T follicular helper cell (primary cell): Measurements from ENCODE around the gene KCNJ12.
"Not testable (repeated sequence)": the region's sequence is repeated elsewhere in the genome, so short reads cannot be mapped to it uniquely, and the experiment has no call there.

ENCODE experiments used
- DNase-seq: peaks from one replicate; pipeline ENCODE4 v3.0.0-alpha.2; 2020; ENCODE audit warnings: low read depth
- total RNA-seq, 2 experiments: gene quantifications; one replicate each; lab custom pipeline; 2026; lab: John Stamatoyannopoulos, UW

Gene KCNJ12
- 0 reads per million in 2 experiments for total RNA-seq

DNA sequence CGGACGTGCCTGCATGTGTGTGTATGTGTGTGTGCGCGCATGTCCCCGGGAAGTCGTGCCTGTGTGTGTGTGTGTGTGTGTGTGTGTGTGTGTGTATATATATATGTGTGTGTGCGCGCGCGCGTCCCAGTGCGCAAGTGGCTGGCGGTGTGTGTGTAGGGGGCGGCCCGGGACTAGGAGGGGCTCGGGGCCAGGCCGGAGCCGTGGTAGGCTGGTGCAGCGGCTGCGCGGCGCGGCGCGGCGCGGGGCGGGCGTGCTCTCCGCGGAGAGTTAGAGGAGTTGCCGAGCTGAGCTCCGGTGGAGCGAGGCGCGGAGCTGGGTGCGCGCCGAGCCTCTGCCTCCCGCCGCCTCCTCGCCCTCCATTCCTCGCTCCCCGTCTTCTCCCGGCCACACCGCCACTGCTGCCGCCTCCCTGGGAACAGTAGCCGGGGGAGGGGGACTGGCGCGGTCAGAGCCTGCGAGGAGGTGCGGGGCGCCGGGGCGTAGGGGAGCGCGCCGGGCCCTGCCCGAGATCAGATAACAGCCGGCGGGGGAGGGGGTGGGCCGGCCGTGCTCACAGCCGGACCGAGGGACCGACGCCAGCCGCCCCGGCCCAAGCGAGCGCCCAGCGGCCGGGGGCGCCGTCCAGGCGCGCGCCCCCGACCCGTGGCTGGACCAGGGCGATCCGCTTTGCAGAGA, at the start of gene KCNJ12:
KCNJ12 (plus strand) TSS at position 277 of the 678 bp plus-strand sequence. CDS start 38,986 bp downstream, outside the sequence.
- DNase-seq = no peak

DNA sequence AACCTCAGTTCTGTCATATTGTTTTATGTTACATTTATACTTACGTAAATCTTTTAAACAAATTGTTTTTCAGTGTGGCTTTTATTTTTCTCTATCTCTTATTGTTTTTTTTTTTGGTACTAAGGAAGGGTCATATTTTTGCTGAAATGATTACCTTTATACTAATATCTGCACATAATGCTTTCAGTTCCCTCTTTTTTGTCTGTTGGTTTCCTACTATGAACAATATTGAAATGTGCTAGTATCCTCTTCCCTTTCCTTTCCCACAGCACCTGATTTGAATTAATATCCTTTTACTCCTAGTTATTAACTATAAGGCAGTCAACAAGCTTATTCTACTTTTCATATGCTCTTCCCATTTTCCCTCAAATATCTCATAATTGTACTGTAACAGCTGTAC, 48.2 kb upstream of the KCNJ12 start:
- not testable (repeated sequence) for DNase-seq

DNA sequence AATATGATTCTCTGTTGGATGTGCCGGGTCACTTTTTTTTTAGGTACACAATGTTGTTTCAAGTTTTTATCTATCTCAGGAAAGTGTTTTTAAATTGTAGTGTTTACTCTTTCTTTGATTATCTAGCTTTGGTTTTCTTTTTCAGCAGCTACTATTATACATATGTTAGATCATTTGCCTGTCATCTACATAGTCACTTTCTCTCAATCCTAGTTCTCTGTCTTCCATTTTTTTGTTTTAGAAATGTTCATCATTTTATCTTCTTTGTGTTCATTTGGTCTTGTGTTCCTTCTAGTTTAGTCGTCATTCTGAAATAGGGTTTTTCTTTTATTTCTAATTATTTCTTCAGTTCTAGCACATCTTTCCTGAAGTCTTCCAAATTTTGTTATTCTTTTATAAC, 47.4 kb upstream of the KCNJ12 start:
- not testable (repeated sequence) for DNase-seq

DNA sequence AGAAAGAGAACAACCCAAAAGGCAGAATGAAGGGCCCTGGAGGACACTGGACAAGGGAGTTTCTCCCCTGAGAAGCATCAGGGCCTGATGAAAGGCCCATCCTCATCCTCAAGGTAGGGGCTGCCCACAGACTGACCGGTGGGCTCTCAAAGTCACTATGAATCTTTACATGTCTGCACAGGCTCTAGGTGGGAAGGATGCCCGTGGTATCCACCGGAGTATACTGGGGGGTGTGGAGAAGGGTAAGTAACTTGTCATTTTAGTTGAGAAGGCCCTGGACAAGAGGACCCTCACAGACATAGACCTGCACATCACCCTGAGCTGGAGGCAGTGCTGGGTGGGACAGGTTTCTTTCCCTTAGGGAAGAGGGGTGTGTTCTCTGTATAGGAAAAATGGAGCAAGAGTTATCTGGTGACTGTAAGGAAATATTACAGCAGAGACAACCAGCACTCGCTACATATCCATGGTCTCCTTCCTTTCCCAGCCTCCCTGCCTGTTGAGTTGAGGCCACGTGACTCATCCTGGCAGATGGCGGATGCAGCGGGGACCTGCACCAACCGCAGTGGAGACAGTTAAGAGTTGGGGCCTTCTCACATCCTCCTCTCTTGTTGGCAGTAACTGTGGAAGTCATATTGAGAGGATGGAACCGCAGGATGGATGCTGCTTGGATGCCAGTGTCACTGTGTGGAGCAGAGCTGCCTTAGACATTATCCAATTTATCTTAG, 45.6 kb upstream of the KCNJ12 start:
- no peak for DNase-seq

DNA sequence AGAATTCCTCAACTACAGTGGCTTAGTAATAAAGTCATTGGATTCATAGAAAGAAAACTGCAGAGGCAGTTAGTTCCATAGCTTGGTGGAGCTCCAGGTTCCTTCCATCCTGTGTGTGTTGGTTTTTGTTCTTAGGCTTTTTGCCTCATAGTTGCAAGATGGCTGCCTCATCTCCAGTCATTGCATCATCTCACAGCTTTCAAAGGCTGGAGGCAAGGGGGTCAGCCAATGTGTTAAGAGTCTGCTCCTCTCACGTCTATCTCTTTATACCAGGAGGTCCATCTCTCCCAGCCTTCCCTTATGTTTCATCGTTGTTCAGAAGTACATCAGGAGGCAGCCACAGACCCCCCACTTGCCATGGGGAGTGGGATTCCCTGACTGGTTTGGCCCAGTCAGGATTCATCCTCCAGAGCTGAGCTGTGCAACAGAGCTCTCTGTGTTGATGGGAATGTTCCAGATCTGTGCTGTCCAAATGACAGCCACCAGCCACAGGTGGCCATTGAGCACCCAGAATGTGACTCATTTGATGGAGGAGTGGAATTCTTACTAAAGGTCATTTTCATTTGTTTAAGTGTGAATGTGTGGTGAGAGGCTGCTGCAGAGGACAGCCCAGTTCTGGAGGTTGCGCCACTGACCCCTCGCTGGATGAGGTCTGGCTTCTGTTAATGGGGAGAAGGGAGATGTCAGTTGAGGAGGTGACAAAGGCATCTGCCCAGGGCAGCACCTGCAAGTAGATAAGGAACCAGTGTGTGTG, 39.4 kb upstream of the KCNJ12 start:
- not testable (repeated sequence) for DNase-seq

DNA sequence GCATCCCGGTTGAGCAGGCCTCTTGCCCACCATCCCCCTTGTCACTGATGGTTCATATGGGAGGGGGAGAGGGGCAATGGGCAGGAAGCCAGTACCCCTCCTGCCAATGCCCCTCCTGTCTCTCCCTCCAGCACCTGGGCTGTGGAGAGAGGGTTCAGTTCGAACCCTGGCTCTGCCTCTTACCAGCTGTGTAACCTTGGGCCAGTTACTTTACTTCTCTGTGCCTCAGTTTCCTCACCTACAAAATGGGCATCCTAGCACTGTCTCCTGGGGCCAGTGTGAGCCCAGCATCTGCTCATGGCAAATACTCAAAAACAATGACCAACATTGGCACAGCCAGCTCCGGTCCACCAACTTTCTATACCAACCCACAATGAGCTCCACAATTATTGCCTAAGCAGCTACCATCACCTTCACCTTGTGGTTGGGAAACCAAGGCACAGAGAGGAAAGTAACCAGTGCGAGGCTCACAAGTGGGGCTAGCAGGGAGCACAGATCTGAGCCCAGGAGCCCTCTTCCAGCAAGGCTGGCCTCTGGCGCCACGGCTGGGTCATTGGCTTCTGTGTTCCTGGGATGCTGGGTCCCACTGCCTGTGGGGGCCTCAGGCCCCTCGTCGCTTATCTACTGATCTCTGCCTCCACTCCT, 38.1 kb upstream of the KCNJ12 start:
- not testable (repeated sequence) for DNase-seq

DNA sequence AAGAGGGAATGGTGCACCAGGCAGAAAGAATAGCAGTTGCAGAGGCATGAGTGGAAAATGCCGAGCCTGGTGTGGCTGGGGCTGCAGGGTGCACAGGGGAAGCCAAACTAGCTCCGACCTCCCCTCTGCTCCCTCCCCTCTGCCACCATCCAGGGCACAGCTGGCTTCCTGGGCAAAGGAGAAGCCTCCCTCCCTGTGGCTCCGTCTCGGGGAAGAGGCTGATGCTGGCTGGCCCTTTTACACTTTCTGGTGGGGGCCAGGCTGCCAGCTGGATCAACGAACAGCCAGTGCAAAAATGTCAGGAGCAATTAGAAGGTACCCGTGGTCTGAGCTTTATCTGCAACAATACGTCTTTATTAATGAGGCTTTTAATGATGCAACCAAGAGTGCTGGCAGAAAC, 37.1 kb upstream of the KCNJ12 start:
- no peak for DNase-seq

DNA sequence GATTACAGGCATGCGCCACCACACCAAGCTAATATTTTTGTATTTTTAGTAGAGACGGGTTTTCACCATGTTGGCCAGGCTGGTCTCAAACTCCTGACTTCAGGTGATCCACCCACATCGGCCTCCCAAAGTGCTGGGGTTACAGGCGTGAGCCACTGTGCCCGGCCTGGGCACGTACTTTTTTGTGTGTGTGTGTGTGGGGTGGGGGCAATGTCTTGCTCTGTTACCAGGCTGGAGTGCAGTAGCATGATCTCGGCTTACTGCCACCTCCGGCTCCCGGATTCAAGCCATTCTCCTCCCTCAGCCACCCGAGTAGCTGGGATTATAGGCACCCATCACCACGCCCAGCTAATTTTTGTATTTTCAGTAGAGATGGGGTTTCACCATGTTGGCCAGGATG, 36.6 kb upstream of the KCNJ12 start:
- not testable (repeated sequence) for DNase-seq

DNA sequence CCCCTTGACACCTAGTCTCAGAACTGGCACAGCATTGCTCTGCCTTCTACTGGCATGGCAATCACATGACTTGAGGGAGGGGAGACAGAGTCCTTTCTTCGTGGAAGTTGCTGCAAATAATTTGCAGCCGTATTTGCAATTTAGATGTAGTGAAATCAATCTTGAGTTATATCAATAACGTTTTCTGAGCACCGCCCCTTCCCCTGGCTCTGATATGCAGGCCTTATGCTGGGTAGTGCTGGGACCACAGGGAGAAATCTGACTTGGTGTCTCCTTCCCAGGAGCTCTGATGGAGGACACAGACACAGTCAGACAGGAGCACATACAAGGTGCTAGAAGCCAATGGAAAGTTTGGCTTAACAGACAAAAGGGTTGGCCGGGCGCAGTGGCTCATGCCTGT, 35.8 kb upstream of the KCNJ12 start:
- DNase-seq = not testable (repeated sequence)

DNA sequence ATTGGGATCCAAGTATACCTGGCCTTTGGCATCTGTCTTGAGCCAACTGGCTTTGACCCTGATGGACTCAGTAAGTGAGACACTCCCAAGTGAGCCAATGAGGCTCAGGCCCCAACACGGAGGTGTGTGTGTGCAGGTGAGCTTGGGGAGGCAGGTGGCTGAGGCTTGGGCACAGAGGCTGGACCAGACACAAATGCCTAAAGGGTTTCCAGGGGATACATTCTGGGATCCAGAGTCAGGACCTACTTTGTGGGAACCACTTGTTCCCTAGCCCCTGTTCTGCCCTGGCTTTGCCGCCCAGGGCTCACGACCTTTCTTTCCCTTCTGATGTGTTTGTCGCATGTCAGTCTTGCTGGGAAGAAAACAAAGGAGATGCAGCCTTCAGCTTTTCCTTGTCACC, 34.9 kb upstream of the KCNJ12 start:
- not testable (repeated sequence) for DNase-seq

DNA sequence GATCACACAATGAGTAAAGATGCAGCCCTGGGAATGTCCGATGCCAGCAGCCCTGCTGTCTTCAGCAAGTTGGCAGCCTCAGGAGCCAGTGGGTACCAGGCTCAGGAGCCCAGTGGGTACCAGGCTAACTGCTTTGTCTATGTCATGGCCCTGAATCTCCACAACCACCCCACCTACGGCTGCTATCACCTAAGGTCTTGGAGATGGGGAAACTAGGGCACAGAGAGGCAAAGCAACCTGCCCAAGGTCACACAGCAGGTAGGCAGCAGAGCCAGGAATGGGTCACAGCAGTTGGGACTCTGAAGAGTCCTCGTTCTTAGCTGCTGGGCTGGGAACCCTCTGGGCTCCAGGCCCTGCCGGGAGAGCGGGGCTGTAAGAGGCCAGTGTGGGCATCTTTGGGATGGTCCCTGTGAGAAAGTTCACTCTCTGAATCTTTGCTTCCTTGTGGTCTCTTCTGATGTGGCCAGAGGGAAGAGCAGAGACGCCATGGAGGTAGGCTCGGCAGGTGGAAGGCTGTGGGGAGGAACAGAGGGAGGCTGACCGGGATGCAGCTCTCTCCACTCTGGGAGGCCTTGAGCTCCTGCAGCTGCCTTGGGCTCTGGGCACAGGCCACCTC, 34.1 kb upstream of the KCNJ12 start:
- not testable (repeated sequence) for DNase-seq

DNA sequence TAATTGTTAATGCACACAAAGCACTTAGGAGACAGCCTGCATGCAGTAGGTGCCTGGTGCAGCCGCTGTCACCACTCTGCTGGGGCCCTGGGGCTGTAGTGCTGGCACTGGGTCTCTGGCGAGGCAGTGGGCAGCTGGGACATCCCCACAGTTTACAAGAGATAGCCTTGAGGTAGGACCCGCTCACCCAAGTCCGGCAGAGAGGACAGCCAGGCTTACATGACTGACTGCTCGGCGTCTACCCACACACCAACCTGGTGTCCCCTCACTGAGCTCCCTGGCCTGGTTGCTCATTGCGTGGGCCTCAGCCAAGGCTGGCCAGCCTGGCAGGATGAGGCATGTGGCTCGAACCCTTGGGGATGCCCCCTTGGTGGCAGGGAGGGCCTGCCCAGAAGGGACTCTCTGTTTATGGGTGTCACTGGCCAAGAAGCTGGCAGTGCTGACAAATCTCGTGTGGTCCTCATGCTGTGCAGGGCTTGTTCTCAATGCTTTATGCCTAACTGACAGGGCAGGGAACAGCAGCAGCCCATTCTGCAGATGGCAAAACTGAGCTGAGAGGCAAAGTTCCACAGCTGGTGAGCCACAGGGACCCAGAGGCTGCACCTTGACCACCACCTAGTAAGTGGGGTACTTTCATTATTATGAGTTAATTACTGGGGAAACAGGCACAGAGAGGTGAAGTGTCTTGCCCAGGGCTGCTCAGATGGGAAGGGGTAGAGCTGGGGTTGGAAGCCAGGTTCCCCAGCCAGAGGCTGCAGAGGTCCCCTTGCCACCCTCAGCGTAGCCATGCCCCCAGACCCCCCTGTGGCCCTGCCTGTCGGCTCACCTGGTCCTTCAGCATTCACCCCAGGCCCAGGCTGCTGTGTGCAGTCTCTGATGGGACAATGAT, 32.9 kb upstream of the KCNJ12 start:
- DNase-seq = not testable (repeated sequence)

DNA sequence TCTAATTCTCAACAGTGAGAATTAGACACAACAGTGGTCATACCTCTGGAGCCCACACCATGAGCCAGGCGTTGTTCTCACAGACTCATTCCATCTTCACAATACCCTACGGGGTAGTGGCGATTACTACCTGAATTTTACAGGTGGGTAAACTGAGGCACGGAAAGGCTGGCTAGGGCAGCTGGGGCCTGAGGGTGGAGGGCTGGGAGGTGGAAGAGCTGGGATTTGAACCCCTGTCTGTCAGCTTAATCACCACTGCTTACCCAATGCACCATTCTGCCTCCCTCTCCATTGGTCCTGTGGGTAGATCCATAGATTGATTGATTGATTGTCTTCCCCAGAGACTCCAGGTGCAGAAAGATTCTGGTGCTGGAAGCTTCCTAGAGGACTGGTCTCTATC, 31.4 kb upstream of the KCNJ12 start:
- not testable (repeated sequence) for DNase-seq

DNA sequence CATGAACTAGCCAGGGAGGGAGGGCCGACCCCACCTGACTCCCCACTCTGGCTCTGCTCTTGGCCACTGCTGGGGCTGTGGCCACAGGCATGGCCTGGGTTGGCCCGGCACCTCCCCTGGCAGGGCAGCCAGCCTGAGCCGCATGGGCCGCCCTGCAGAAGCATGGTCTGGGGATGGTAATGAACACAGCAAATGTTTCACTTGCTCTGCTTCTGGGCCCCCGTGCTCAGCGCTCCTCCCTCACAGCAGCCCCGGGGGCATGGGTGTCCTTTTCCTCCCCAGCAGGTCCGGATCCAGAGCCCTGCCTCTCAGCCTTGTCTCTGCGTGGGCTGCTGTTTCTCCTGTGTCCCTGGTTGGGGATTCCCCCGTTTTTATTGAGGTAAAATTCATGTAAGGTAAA, 30.9 kb upstream of the KCNJ12 start:
- no peak for DNase-seq

DNA sequence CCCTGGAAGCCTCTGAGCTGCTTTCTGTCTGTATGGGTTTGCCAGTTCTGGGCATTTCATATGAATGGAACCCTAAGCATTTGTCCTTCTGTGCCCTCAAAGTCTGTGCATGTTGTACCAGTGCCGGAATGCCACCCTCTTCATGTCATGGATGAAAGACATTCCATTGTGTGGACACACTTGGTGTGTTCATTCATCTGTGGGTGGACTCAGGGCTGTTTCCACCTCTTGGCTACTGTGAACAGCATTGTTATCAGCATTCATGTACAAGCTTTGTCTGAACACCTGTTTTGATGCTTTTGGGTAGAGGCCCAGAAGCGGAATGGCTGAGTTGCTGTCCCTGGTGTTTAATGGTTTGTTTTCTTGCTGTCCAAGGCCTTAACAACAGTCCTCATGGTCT, 30.1 kb upstream of the KCNJ12 start:
- not testable (repeated sequence) for DNase-seq

DNA sequence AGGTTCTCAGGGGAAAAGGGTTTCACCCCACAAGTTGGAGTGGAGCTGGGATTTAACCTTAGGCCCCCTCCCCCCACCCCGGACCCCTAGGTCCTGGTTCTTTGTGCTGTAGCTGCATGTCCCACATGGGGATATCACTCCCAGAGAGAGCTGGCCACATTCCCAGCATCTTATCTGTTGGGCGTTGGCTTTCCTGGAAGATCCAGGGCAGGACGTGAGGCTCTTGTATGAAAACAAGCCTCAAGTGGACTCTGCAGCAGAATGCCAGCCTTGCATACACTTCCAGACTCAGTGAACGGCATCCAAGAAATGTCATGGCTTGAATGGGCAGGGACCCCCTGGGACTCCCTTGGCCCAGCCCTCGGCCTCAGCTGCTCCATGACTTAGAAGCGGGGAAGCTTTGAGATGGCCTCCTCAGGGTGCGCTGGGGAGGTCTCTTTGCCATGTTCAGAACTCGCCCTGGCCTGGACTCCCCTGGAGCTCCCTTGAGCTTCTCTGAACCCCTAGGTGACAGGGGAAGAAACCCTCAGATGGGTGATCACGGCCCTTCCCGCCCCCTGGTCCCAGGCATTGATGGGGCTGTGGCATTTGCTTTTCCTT, 29.4 kb upstream of the KCNJ12 start:
- not testable (repeated sequence) for DNase-seq

DNA sequence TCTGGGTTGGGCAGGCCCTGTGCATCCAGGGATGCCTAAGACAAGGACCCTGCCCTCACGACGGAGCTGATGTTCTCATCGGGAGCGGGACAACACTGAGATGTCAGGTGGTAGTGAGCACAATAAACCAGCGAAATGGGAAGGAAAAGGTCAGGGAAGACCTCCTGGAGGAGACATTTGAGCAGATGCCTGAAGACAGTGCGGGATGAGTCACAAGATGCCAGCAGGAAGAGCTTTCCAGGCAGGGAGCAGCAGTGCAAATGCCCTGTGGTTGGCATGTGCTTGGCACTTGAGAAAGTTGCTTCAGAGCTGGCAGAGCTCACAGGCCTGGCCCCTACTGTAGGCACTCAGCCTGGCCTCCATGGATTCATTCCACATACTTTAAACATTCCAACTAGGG, 28.5 kb upstream of the KCNJ12 start:
- not testable (repeated sequence) for DNase-seq

DNA sequence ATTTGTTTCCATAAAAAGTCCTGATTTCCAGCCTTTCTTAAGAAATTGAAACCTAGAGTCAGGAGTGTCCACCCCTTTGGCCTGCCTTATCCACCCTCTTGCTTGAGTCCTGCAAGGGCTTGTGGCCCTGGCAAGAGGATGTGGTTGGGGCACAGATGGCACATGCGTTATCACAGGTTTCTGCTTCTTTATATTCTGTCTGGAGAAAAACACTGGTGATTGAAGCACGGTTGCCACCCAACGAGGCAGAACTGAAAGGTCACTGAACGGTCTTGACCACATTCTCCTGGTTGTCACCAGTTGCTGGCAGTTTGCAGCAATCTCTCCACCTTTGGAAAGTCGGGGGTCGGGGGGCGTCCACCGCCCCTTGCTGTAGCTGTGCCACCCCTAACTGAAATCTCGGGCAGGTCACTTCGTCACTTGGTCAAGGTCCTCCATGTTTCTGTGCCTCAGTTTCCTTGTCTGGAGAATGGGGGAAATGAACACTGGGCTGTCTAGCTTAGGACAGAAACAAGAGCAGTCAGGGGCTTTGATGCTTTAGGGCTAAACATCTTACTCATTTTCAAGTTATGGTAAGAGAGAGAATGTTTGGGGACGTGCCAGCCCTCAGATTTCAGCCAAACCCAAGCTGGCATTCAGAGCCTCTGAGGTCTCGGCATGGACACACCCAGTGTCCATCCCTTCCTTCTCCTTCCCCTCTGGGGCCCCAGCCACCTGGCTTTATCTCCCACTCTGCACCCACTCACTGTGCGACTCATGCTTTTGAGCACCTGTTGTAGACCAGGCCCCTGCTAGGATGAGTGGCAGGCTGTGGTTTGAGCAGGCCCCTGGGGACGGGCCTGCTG, 27.9 kb upstream of the KCNJ12 start:
- DNase-seq = not testable (repeated sequence)

DNA sequence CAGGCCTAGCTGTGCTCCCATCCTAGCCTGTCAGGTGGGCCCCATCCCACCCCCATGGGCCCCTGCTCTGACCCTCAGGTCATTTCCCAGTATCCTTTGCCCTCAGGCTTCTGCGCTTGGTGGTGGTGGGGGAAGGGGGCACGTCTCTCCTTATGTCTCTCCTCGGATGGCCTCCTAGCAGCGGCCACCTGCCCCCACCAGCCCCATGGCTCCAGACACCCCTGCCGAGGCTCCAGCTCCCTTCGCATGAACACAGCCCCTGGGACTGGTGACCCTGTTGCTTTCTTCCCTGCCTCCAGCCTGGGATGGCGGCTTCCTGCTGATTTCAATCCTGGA, 27.3 kb upstream of the KCNJ12 start:
- not testable (repeated sequence) for DNase-seq
